K562 (cell line): ENCODE data around the gene ZFR2. TPM values are rescaled to one million over a fixed set of nuclear protein-coding genes. Genes with fewer than 3 reads are reported as not detected.

Source experiments
- ATAC-seq: fragments of 200-7000 bp; cut with Tn5 transposase; 3 replicates; pipeline ENCODE4 v1.9.1; 2020; ENCODE audit warnings: moderate library complexity
- BruUV-seq: library from RNA; stranded (reverse); fragments of 400-500 nt; replicated peaks from 2 replicates; lab custom pipeline; 2021; lab: Mats Ljungman, UMichigan
- CTCF ChIA-PET: fragments of 300-600 bp; formaldehyde crosslinking; extraction: SDS; loops from one replicate; lab custom pipeline; 2021; ENCODE audit warnings: low intra/inter-chr PET ratio; lab: Yijun Ruan, JAX
- POLR2A ChIA-PET: fragments of 300-600, 350-650 bp; sonication (Branson Sonifier 250); formaldehyde crosslinking; extraction: SDS; loops from one replicate; lab custom pipeline; 2021; ENCODE audit warnings: antibody characterized with exemption, inconsistent platforms; lab: Yijun Ruan, JAX
- DNase-seq, 4 experiments: peaks; one replicate each; pipeline versions ENCODE4 v3.0.0 to v3.0.0-alpha.2; 2011 to 2018; ENCODE audit warnings: low spot score in 3 of 4, mixed read lengths in 3 of 4; ENCODE audit errors: extremely low read depth in 1 of 4
- FAIRE-seq: peaks from 2 replicates; lab custom pipeline; 2011; peaks lifted over from hg19 to GRCh38; lab: Jason Lieb, UNC
- H2AFZ ChIP-seq: 2 replicates; pipeline ENCODE4 v1.6.0; 2011; ENCODE audit warnings: low read depth, low read length, control low read depth, inconsistent platforms
- H3K27ac ChIP-seq: fragments of 200-600 bp; 3 replicates; pipeline ENCODE4 v1.8.0; 2011; ENCODE audit warnings: low read depth, mild to moderate bottlenecking, control low read depth, inconsistent platforms, low read length, moderate library complexity, mixed read lengths; ENCODE audit errors: extremely low read depth
- H3K27me3 ChIP-seq, 2 experiments: fragments of 300-600 bp in 1 of 2; 2 replicates in 1 of 2; 3 replicates in 1 of 2; pipeline versions ENCODE4 v1.6.0 to v1.8.0; 2011; ENCODE audit warnings: inconsistent platforms in 2 of 2, low read length in 2 of 2, mild to moderate bottlenecking in 1 of 2, mixed read lengths in 1 of 2, moderate library complexity in 1 of 2; ENCODE audit not compliant: control insufficient read depth in 2 of 2, insufficient read depth in 2 of 2
- H3K36me3 ChIP-seq: fragments of 300-600 bp; 3 replicates; pipeline ENCODE4 v1.8.0; 2011; ENCODE audit warnings: mild to moderate bottlenecking, low read length, inconsistent platforms; ENCODE audit not compliant: control insufficient read depth, insufficient read depth
- H3K4me1 ChIP-seq, 2 experiments: fragments of 200-600 bp in 1 of 2; replicated peaks in 1 of 2; 2 replicates in 1 of 2; 3 replicates in 1 of 2; pipeline versions ENCODE4 v1.5.1 to v1.8.0; 2011; ENCODE audit warnings: inconsistent platforms in 2 of 2, low read length in 2 of 2, mild to moderate bottlenecking in 1 of 2, mixed read lengths in 1 of 2, moderate library complexity in 1 of 2; ENCODE audit not compliant: control insufficient read depth in 2 of 2, insufficient read depth in 2 of 2
- H3K4me2 ChIP-seq: 2 replicates; pipeline ENCODE4 v1.6.1; 2011; ENCODE audit warnings: low read length, control low read depth, inconsistent platforms, mixed read lengths; ENCODE audit not compliant: insufficient read depth
- H3K4me3 ChIP-seq: fragments of 200-600 bp; sonication (generic), shearing (Covaris generic); 2 replicates; pipeline ENCODE4 v1.5.1; 2016; ENCODE audit warnings: control low read depth, inconsistent platforms
- H3K79me2 ChIP-seq: fragments of 200-600 bp; 3 replicates; pipeline ENCODE4 v1.8.0; 2011; ENCODE audit warnings: low read length, inconsistent platforms; ENCODE audit not compliant: control insufficient read depth, insufficient read depth
- H3K9ac ChIP-seq, 2 experiments: 2 replicates each; pipeline versions ENCODE4 v1.6.0 to v1.6.1; 2011; ENCODE audit warnings: low read depth in 2 of 2, low read length in 2 of 2, control low read depth in 1 of 2, inconsistent platforms in 1 of 2, mild to moderate bottlenecking in 1 of 2, mixed read lengths in 1 of 2; ENCODE audit not compliant: insufficient read depth in 1 of 2
- H3K9me1 ChIP-seq: one replicate; pipeline ENCODE4 v1.6.0; 2011; ENCODE audit warnings: inconsistent platforms, mild to moderate bottlenecking, low read length, moderate library complexity; ENCODE audit not compliant: control insufficient read depth, insufficient read depth
- H3K9me3 ChIP-seq: replicated peaks from 2 replicates; pipeline ENCODE4 v1.5.1; 2011; ENCODE audit warnings: low read depth, low read length, inconsistent platforms; ENCODE audit not compliant: control insufficient read depth, insufficient read depth
- H4K20me1 ChIP-seq: replicated peaks from 2 replicates; pipeline ENCODE4 v1.6.1; 2011; ENCODE audit warnings: low read length, inconsistent platforms, mixed read lengths; ENCODE audit not compliant: control insufficient read depth, insufficient read depth
- CTBP1 ChIP-seq: fragments of 450-650 bp; IDR thresholded peaks from 2 replicates; pipeline ENCODE4 v1.6.1; 2016; ENCODE audit warnings: borderline replicate concordance
- GATA2 ChIP-seq: sonication (generic); formaldehyde crosslinking; IDR thresholded peaks from 2 replicates; pipeline ENCODE4 v1.4.0; 2020; ENCODE audit warnings: mild to moderate bottlenecking, missing genetic modification reagents
- JUND ChIP-seq, 2 experiments: IDR thresholded peaks; 2 replicates in 1 of 2; 3 replicates in 1 of 2; pipeline ENCODE4 v1.6.1; 2011; ENCODE audit warnings: borderline replicate concordance in 2 of 2, low read depth in 2 of 2, low read length in 2 of 2, improper control_type of control experiment in 1 of 2, missing biosample characterization in 1 of 2, missing genetic modification characterization in 1 of 2, missing genetic modification reagents in 1 of 2
- KLF13 ChIP-seq: fragments of 450-650 bp; IDR thresholded peaks from 2 replicates; pipeline ENCODE4 v1.6.1; 2016; ENCODE audit warnings: missing genetic modification characterization, low read depth, mild to moderate bottlenecking, missing compliant biosample characterization, moderate library complexity, borderline replicate concordance
- NFE2 ChIP-seq: IDR thresholded peaks from 2 replicates; pipeline ENCODE4 v1.6.1; 2014; ENCODE audit warnings: antibody characterized with exemption, low read depth
- NFIC ChIP-seq: fragments of 450-650 bp; IDR thresholded peaks from 2 replicates; pipeline ENCODE4 v1.6.1; 2017; ENCODE audit warnings: mild to moderate bottlenecking, inconsistent platforms
- NFYB ChIP-seq: IDR thresholded peaks from 2 replicates; pipeline ENCODE4 v1.6.1; 2011; ENCODE audit warnings: mild to moderate bottlenecking, moderate library complexity; ENCODE audit not compliant: insufficient read length; ENCODE audit errors: extremely low read depth
- TAF15 ChIP-seq: fragments of 200-400 bp; formaldehyde crosslinking; IDR thresholded peaks from 2 replicates; pipeline ENCODE4 v1.6.1; 2017; ENCODE audit warnings: mild to moderate bottlenecking, low read depth, low read length, moderate library complexity
- ZC3H4 ChIP-seq: sonication (generic); formaldehyde crosslinking; IDR thresholded peaks from 2 replicates; pipeline ENCODE4 v1.9.0; 2021; ENCODE audit warnings: missing genetic modification reagents, borderline replicate concordance
- ZNF507 ChIP-seq: conservative IDR thresholded peaks from 2 replicates; pipeline ENCODE4 v1.6.1; 2017; ENCODE audit warnings: missing genetic modification characterization, missing compliant biosample characterization
- ZNF57 ChIP-seq: fragments of 450-650 bp; formaldehyde crosslinking; IDR thresholded peaks from 2 replicates; pipeline ENCODE4 v1.4.0; 2020; ENCODE audit warnings: mild to moderate bottlenecking, moderate library complexity
- ZZZ3 ChIP-seq: fragments of 450-650 bp; IDR thresholded peaks from 2 replicates; pipeline ENCODE4 v1.6.1; 2016; ENCODE audit warnings: antibody characterized with exemption, mild to moderate bottlenecking, moderate library complexity
- WGBS: fragments of 100-300 bp; shearing (Covaris generic); methylation state at CpG from one replicate; pipeline ENCODE4 v1.1.6; 2016; ENCODE audit warnings: low coverage, mixed read lengths; ENCODE audit not compliant: insufficient coverage; ENCODE audit errors: missing lambda C conversion rate; 5-methylcytosine and 5-hydroxymethylcytosine counted together
- in situ Hi-C: fragments of 300-500 bp; cut with MboI; formaldehyde crosslinking; loops from 4 replicates; pipeline ENCODE4 v1.15.0; 2018; ENCODE audit warnings: inconsistent platforms, mixed read lengths
- intact Hi-C: fragments of 100-400 bp; cut with micrococcal nuclease; formaldehyde crosslinking; loops from 2 replicates; pipeline ENCODE4 v1.14.2; 2022
- polyA plus RNA-seq, 8 experiments: library from polyadenylated mRNA; depleted of rRNA in 4 of 8; stranded (reverse) in 5 of 8; unstranded in 3 of 8; fragments of >200 nt; fragmentation: Nextera tagmentation in 2 of 8; fragmentation: Illumina TruSeq in 1 of 8; extraction: Ambion mirVana in 2 of 8; extraction: Trizol in 1 of 8; gene quantifications; 2 replicates each; pipeline versions ENCODE4 v1.2.1 to v1.2.3, GENCODE V29; 2011 to 2014; ENCODE audit warnings: inconsistent platforms in 1 of 8, missing spikeins in 1 of 8
- total RNA-seq, 7 experiments: library from RNA; depleted of rRNA in 6 of 7; stranded (reverse); fragments of >200 nt in 6 of 7; fragmentation: Illumina TruSeq in 2 of 7; extraction: Trizol in 2 of 7; gene quantifications; 2 replicates each; pipeline versions ENCODE4 v1.2.1 to v1.2.3, GENCODE V29; 2011 to 2021; ENCODE audit warnings: low replicate concordance in 1 of 7
- TF ChIP-seq, protein P1 (sequence below): fragments of 450-650 bp; IDR thresholded peaks from 2 replicates; pipeline ENCODE4 v1.7.1; 2018; ENCODE audit warnings: mild to moderate bottlenecking, low read depth; ENCODE audit not compliant: partially characterized antibody
- TF ChIP-seq, protein P2 (sequence below): fragments of 450-650 bp; formaldehyde crosslinking; IDR thresholded peaks from 2 replicates; pipeline ENCODE4 v1.4.0; 2020; ENCODE audit warnings: mild to moderate bottlenecking, moderate library complexity
- TF ChIP-seq, protein P3 (sequence below): IDR thresholded peaks from 3 replicates; pipeline ENCODE4 v1.6.1; 2011; ENCODE audit warnings: borderline replicate concordance, mild to moderate bottlenecking; ENCODE audit not compliant: insufficient read length, insufficient read depth

ZFR2 gene
- total and polyA plus RNA-seq, 9 of the 15 experiments (the other 6 are each of a cell fraction or from before 2014, with no cell fraction given), result 0.03 to 0.59 (median 0.07) TPM; not detected in 6

DNA sequence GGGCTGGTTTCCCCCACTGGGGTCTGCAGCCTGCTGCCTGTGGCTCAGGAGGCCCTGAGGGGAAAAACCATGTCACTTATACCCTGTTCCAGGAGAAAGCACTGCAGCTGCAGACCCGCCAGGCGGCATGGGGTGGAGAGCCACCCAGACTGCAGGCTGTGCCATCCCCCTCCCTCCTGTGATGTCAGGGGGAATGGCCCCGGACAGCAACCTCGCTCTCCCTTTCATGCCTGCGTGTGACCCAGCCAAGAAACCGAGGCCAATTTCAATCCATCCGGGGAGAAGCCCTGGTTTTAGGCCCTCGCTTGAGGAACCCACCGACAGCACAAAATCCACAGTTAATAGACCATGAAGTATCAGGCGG lies 45.5 kb downstream of the ZFR2 start:
- Histone ChIP-seq H3K4me2 (no peak overlapping the region), H3K9ac (no peak overlapping the region; a peak in 1 of 4 replicates), H3K27ac (no peak overlapping the region), H4K20me1 (no peaks in the 10 kb centered on the region), H2AFZ (no peak overlapping the region), H3K9me1 (no peaks in the 10 kb centered on the region), H3K9me3 (no peaks in the 10 kb centered on the region), H3K4me3 (no peak overlapping the region), H3K79me2 (no peaks in the 10 kb centered on the region), H3K36me3 (no peaks in the 10 kb centered on the region), H3K4me1 (peaks cover 9 to 64% of the 10 kb centered on the region in 2 experiments; a peak in 4 of 5 replicates), H3K27me3 (no peaks in the 10 kb centered on the region)
- ChIA-PET POLR2A (no interaction called here), CTCF (no interaction called here)
- no peak for DNase-seq
- TF ChIP-seq KLF13 (tag) (no peak), ZNF57 (CRISPR knock-in tag) (no peak), NFIC (no peak), JUND (IDR thresholded peaks at IDR 0.05; ENCODE audit: borderline replicate concordance, low read depth, low read length) (no peak), JUND (tag; IDR thresholded peaks at IDR 0.05; ENCODE audit: borderline replicate concordance, low read depth, low read length) (no peak), ZNF507 (no peak), TAF15 (no peak), GATA2 (CRISPR knock-in tag) (no peak), CTBP1 (no peak), ZC3H4 (CRISPR knock-in tag) (no peak), NFE2 (no peak), NFYB (no peak), ZZZ3 (no peak)
- TF ChIP-seq, protein P1, sequence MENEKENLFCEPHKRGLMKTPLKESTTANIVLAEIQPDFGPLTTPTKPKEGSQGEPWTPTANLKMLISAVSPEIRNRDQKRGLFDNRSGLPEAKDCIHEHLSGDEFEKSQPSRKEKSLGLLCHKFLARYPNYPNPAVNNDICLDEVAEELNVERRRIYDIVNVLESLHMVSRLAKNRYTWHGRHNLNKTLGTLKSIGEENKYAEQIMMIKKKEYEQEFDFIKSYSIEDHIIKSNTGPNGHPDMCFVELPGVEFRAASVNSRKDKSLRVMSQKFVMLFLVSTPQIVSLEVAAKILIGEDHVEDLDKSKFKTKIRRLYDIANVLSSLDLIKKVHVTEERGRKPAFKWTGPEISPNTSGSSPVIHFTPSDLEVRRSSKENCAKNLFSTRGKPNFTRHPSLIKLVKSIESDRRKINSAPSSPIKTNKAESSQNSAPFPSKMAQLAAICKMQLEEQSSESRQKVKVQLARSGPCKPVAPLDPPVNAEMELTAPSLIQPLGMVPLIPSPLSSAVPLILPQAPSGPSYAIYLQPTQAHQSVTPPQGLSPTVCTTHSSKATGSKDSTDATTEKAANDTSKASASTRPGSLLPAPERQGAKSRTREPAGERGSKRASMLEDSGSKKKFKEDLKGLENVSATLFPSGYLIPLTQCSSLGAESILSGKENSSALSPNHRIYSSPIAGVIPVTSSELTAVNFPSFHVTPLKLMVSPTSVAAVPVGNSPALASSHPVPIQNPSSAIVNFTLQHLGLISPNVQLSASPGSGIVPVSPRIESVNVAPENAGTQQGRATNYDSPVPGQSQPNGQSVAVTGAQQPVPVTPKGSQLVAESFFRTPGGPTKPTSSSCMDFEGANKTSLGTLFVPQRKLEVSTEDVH, result no peak
- TF ChIP-seq, protein P2, sequence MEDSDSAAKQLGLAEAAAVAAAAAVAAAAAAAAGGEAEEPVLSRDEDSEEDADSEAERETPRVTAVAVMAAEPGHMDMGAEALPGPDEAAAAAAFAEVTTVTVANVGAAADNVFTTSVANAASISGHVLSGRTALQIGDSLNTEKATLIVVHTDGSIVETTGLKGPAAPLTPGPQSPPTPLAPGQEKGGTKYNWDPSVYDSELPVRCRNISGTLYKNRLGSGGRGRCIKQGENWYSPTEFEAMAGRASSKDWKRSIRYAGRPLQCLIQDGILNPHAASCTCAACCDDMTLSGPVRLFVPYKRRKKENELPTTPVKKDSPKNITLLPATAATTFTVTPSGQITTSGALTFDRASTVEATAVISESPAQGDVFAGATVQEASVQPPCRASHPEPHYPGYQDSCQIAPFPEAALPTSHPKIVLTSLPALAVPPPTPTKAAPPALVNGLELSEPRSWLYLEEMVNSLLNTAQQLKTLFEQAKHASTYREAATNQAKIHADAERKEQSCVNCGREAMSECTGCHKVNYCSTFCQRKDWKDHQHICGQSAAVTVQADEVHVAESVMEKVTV (CRISPR knock-in tag), result no peak
- TF ChIP-seq, protein P3, sequence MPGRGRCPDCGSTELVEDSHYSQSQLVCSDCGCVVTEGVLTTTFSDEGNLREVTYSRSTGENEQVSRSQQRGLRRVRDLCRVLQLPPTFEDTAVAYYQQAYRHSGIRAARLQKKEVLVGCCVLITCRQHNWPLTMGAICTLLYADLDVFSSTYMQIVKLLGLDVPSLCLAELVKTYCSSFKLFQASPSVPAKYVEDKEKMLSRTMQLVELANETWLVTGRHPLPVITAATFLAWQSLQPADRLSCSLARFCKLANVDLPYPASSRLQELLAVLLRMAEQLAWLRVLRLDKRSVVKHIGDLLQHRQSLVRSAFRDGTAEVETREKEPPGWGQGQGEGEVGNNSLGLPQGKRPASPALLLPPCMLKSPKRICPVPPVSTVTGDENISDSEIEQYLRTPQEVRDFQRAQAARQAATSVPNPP, result no peak
- 50% methylated on average over 9 of the region's 10 CpGs for WGBS
- BruUV-seq, result no TSS peak
- ATAC-seq, result no peak
- in situ Hi-C loops, result no loop called here
- no peak for FAIRE-seq
- intact Hi-C loops, result loop anchor here (5.0 kb wide), 1 partner anchor 101 kb away; no protein-coding TSS in a partner anchor
